Stimulated activated memory B cell treated with anti-CD40 and anti-IgM and Interleukin-4, amounts not matched to agents 10 μg/mL and 1 μg/mL and 100 μg/mL, for 72 hours (primary cell): ENCODE measurements around the gene ZNF641.

Experiments
- ATAC-seq: fragments of 150-1000 bp; cut with Tn5 transposase; 2 replicates; pipeline ENCODE4 v1.10.0; 2021
- H3K27ac Mint-ChIP-seq: one replicate; pipeline ENCODE4 v1.8.0; 2022; ENCODE audit warnings: mild to moderate bottlenecking, mixed read lengths
- H3K27me3 Mint-ChIP-seq: one replicate; pipeline ENCODE4 v1.8.0; 2022; ENCODE audit warnings: mixed read lengths
- H3K36me3 Mint-ChIP-seq: one replicate; pipeline ENCODE4 v1.8.0; 2022; ENCODE audit warnings: mixed read lengths
- H3K4me1 Mint-ChIP-seq: one replicate; pipeline ENCODE4 v1.8.0; 2022; ENCODE audit warnings: mixed read lengths
- H3K4me3 Mint-ChIP-seq: one replicate; pipeline ENCODE4 v1.8.0; 2022; ENCODE audit warnings: mild to moderate bottlenecking, moderate library complexity, mixed read lengths
- H3K9me3 Mint-ChIP-seq: one replicate; pipeline ENCODE4 v1.8.0; 2022; ENCODE audit warnings: mixed read lengths

Gene ZNF641

DNA sequence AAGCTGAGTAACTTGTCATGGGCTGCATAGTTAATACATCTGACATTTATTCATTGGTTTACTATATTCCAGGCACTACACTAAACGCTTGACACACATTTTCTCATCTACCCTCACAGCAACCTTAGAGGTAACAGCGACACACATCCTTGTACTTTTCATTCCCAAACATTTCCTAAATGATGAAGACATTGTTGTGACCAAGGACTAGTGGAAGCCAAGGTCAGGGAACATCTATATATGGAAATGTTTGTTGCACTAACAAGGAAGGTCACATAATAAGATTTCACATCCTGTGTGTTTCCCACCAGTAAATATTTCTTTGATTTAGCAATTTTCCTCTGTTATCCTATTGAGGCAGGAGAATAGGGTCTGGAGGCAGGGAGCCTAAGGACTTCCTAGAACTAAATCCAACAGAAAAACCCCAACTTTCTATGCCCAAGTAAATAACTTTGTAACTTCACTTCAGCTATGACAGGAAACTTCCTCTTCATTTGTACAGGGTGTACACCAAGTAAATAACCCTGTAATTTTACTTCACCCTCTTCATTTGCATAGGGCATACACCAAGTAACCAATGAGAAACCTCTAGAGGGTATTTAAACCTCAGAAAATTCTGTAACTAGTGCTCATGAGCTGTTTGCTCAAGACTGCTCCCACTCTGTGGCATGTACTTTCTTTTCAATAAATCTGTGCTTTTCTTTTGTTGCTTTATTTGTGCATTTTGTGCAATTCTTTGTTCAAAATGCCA is 48.4 kb downstream of the ZNF641 start:
- Mint-ChIP-seq H3K4me1 (peaks cover 5% of the 10 kb centered on the region), H3K36me3 (no peaks in the 10 kb centered on the region), H3K4me3 (no peak overlapping the region), H3K27me3 (peaks cover 12% of the 10 kb centered on the region), H3K27ac (no peak overlapping the region), H3K9me3 (no peaks in the 10 kb centered on the region)
- ATAC-seq = no peak

GRCh38 chr12:48300774-48301173 is 49.9 kb downstream of the ZNF641 start:
- H3K9me3 Mint-ChIP-seq = no peaks in the 10 kb centered on the region
- H3K4me3 Mint-ChIP-seq = no peak overlapping the region
- no peak for ATAC-seq
- peaks cover 26% of the 10 kb centered on the region for H3K27me3 Mint-ChIP-seq
- no peak overlapping the region for H3K27ac Mint-ChIP-seq
- peaks cover 17% of the 10 kb centered on the region for H3K4me1 Mint-ChIP-seq
- H3K36me3 Mint-ChIP-seq = no peaks in the 10 kb centered on the region

- peak overlapping the region; percentile 76 for H3K4me3 Mint-ChIP-seq
- no peak overlapping the region for H3K27ac Mint-ChIP-seq
- H3K36me3 Mint-ChIP-seq = no peaks in the 10 kb centered on the region
- H3K9me3 Mint-ChIP-seq = no peaks in the 10 kb centered on the region
- H3K4me1 Mint-ChIP-seq = peaks cover 12% of the 10 kb centered on the region
- H3K27me3 Mint-ChIP-seq = peaks cover 26% of the 10 kb centered on the region
- ATAC-seq = peak; percentile 86
Measured at GRCh38 chr12:48296586-48297282, 54.0 kb downstream of the ZNF641 start.

DNA sequence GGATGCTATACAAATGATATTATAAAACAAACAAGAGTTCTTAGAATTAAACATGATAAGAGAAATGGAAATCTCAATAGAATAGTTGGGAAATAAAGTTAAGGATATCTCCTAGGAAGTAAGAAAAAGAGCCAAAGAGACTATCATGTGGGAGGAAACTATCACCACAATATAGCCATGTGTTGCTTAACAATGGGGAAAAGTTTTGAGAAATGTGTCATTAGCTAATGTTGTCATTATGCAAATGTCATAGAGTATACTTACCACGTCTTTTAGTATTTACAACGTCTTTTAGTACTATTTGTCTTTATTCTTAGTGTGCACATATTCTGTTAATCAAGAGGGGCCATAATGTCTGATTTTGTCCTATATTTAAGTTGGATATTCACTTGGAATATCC is 58.7 kb downstream of the ZNF641 start:
- no peak overlapping the region for H3K27ac Mint-ChIP-seq
- peaks cover 26% of the 10 kb centered on the region for H3K27me3 Mint-ChIP-seq
- no peaks in the 10 kb centered on the region for H3K9me3 Mint-ChIP-seq
- peaks cover 9% of the 10 kb centered on the region for H3K4me1 Mint-ChIP-seq
- no peaks in the 10 kb centered on the region for H3K36me3 Mint-ChIP-seq
- H3K4me3 Mint-ChIP-seq = no peak overlapping the region
- no peak for ATAC-seq

GRCh38 chr12:48291511-48291910 is 59.2 kb downstream of the ZNF641 start:
- Mint-ChIP-seq H3K27ac (no peak overlapping the region), H3K27me3 (peaks cover 21% of the 10 kb centered on the region)

DNA sequence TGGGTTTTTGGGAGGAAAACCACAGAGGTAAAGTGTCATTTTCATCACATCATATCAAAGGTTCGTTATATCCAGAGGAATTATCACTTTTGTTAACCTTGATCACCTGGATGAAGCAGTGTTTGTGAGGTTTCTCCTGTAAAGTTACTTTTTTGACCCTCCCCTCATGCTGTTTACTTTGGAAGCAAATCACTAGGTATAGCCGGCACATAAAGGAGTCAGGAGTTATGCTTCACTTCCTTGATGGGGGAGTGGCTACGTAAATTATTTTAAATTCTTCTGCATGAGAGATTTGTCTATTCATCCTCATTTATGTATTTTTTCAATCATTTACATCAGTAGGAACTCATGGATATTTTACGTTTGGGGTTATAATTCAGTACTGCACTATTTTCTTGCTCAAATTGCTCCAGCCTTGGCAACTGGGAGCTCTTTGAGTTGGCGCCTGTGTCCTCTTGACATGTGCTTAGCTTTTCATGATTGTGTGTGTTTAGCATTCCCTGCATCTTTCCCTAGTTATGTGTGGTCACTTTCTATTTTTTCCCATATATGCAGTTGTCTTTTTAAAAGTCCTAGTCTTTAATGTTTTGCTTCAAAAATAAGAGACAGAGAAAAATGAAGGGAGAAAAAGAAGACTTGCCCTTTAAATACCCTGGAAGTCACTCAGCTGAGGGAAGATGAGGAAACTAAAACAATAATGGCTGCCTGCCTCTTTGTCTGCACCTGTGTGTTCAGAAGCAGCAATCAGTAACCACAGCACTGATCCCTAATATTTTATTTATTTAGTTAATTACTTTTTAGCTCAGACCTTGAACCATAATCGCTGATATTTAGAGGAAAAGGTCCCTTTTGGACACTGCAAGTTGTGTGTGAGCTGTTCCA is 62.1 kb downstream of the ZNF641 start:
- no peaks in the 10 kb centered on the region for H3K36me3 Mint-ChIP-seq
- H3K4me1 Mint-ChIP-seq = peaks cover 7% of the 10 kb centered on the region
- ATAC-seq = no peak
- peaks cover 31% of the 10 kb centered on the region for H3K27me3 Mint-ChIP-seq
- no peak overlapping the region for H3K27ac Mint-ChIP-seq
- no peak overlapping the region for H3K4me3 Mint-ChIP-seq
- H3K9me3 Mint-ChIP-seq = no peaks in the 10 kb centered on the region

More at GRCh38 chr12:48291511-48291910, 59.2 kb downstream of the ZNF641 start:
- Mint-ChIP-seq H3K4me3 (no peak overlapping the region), H3K4me1 (peaks cover 4% of the 10 kb centered on the region), H3K36me3 (no peaks in the 10 kb centered on the region), H3K9me3 (no peaks in the 10 kb centered on the region)
- ATAC-seq = no peak
